ENCODE data around the gene GZMB.
A peak's percentile ranks its signal among the peaks of the same experiment; 100 is the strongest.
"Not testable (repeated sequence)": the region's sequence is repeated elsewhere in the genome, so short reads cannot be mapped to it uniquely, and the experiment has no call there.

The GZMB gene

DNA sequence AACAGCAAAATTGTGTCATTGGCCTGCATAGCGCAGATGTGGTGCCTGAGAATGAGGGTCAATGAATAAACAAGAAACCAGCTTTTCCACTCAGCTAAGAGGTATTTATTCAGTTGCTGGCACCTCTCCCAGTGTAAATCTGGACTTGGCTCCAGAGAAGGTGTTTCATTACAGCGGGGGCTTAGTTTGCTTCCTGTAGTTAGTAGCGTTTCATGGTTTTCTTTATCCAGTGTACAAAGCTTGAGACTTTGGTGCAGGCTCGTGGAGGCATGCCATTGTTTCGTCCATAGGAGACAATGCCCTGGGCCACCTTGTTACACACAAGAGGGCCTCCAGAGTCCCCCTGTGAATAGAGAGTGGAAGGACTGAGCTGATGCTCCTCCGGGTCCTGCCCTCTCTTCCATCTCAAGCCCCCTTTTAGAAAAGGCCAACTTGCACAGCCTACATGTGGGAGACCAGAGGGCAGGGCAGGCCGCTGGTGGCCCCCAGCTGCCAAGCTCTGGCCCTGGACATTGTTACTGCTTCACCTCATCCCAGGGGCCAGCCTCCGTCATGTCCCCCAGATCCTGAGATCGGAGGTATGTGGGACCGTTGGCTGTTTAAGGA is 3.0 kb downstream of the GZMB start:
- DNase-seq: no peak

DNA sequence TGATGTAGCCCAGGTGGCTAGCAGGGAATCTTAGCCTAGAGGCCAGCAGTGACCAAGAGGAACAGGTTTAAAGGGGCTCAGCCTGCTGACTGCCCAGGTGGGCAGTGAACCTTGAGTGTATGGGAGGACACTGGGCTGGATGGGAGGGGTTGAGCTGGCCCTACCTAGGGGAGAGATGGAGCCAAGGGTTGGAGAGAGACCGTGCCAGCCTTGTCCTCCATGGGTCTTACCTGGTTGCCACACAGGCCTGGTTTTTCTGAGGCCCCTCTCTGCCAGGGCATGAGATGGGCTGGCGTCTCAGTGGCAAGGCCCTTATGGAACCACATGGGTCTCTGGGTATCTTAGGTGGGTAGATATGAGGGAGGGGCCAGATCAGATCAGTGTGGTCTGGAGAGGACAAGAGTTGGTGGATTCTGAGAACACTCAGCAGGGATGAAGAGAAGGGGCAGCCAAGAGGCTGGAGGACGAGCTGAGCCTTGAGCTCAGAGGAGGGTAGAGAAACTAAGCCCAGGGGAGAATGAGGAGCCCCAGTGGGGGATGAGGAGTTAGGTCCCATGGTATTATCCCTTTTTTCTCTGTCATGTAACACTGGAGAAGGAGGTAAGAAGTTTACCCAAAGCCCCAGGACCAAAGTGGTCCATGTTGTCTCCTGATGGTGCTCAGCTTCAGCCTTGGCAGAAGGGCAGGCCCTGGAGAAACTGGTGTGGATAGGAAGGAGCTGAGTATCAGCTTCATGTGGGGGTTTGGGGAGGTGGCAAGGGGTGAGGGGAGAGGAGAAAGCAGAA is 3.7 kb downstream of the GZMB start:
- no peak for DNase-seq

DNA sequence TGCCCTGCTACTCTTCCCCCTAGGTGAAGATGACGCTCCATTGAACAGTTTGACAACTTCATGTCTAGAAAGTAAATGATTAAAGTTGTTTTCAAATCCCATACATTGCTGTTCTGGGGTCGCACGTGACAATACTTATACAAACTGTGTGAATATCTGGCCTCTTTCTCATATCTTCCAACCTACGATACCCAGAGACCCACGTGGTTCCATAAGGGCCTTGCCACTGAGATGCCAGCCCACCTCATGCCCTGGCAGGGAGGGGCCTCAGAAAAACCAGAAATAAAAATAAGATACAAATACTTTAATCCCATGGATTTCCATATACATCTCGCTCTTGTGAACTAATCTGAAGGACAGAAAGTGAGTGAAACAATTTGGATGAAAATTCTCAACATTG is 4.5 kb downstream of the GZMB start:
- no peak for DNase-seq

DNA sequence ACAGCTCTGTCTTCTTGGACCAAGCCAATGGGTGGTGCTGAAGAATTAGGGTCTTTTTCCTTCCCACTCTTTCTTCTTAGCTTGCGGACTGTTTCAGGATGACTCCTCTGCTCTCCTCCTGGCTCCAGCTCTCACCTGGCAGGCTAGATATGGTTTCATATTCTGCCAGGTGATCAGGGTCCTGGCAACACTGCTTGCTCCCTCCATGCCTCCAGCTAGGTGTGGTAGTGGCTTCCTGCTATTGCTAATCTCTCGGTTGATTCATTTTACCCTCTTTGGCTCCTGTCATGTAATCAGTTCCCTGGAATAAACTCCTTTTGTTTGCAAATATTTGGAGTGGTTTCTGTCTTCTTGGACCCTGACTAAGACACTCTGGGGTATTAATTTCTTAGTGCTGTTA is 20.2 kb downstream of the GZMB start:
- no peak for DNase-seq

DNA sequence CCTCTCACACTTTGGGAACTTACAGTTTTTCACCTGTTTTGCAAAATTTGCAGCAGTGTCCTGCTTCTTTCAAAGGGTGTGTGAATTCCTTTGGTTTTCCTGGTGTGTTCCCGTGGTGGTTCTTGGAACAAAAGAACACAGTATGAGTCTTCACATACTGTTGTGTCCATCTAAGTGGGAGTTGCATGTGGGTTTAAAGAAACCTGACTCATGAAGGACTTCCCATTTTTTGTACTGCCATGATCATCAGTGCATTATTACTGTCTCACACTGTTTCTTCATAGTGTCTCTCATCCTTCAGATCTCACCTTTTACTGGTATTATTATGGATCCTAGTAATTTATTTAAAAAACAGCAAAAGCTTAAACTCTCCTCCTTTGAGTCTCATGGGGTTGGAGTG is 20.7 kb downstream of the GZMB start:
- DNase-seq: no peak

DNA sequence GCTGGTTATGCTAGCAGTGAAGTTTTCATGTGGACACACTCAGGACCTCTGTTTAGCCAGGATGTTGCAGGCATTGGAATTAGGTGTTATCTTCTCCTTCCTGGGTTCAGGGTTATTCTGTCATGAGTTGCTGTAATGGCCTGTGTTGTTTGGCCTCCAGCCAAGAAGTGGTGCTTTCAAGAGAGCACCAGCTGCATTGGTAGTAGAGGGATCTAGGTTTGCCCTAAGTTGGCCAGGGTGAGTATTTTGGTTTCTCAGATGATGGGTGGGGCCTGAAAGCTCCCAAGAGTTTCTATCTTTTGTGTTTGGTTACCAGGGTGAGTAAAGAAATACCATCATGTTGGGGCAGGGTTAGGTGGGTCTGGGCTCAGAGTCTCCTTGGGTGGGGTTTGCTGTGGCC is 21.8 kb downstream of the GZMB start:
- no peak for DNase-seq

DNA sequence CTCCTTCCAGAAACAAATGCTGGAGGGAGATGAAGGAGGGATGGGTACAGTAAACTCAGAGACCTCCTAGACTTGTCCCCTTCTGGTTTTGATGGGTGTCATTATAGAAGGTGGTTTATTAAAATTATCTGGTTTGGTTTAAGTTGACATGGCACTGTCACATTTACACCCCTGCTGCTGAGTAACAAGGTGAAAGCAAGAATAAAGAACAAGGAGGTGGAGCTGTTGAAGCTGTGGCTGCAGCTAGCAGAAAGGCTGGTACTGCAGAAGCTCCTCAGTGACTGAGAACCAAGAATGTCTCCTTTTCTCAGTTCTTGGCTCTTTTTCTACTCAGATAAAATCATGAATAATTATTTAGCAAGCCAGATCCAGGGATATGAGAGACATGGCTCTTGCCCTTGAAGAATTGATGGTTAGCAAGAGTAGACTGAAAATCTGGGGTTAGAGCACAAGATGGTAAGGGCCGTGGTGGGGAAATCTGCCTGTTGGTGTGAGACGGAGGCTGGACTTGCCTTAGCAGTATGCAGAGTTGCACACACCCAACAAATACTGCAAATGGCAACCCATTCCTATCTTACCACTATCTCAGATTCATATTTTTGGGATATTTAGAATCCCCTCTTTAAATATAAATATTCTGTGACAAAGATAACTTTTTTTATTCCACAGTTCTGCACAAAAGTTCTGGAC is 24.2 kb downstream of the GZMB start, which contains the start of gene GZMH:
Gene GZMH, minus strand, starts transcription at position 31 of the 690 bp plus-strand sequence. CDS start 72 bp downstream, outside the sequence.
- DNase-seq: no peak

DNA sequence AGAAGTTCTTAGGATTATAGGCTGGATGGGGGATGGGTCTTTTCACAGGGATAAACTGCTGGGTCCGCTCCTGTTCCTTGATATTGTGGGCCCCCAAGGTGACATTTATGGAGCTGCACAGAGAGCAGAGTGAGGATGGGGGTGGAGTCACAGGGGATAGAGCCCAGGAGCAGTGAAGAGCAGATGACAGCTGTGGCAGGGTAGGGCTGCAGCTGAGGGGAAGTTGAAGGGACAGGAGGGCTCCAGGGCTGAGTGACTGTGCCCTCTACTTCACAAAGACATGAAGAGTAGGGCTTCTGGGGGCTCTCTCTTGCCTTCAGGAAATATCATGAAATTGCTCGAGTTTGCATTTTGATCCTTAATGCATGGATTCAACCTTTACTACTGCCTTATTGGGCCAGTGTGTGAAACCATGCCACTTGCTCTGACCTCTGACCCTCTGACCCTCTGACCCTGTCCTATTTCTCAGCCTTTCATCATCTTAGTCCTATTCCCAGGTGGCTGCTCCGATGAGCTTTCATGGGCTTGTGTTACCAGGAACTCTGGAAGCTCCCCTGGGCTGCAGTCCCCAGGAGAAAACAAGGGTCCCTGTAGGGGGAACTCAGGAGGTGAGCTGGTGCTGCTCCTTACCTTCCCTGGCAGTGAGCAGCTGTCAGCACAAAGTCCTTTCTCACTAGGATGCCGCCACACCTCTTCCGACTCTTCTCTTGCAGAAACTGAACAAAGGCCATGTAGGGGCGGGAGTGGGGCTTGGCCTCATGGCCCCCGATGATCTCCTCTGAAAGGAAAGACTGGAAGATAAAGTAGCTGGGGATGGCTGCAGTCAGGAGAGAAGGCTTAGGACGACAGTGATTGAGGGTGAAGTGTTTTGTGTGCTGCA is 26.1 kb downstream of the GZMB start:
- no peak for DNase-seq

DNA sequence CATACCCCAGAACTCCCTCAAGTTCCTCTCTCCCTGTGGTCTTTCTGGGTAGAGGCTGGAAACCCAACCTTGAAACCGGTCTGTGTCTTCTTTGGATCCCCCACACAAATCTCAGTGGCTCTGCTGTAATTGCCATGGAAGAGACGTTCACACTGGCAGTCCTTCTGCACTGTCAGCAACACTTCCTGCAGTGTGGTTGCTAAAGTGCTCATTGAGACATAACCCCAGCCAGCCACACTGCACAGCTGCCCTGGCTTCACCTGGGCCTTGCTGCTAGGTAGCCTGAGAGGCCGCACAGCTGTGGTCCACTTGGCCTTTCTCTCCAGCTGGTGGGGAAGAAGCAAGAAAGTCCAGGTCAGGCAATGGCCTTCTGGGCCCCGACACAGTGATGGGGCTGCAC is 26.9 kb downstream of the GZMB start:
- DNase-seq: no peak

DNA sequence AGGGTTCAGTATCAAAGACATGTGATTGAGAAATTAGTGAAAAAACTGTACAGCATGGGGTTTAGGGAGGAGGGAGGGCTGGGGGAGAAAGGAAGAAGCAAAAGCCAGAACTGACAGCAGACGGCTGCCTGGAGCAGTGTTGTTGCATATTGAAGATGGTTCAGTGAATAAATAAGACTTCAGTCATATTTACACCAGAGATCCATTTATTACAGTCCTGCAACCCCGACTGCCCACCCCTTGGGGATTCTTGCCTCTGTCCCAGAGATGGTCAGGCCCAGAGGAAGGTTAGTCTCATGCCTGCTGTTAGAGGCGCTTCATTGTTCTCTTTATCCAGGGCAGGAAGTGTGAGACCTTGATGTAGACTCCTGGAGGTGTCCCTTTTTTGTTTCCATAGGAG is 27.7 kb downstream of the GZMB start:
- no peak for DNase-seq

DNA sequence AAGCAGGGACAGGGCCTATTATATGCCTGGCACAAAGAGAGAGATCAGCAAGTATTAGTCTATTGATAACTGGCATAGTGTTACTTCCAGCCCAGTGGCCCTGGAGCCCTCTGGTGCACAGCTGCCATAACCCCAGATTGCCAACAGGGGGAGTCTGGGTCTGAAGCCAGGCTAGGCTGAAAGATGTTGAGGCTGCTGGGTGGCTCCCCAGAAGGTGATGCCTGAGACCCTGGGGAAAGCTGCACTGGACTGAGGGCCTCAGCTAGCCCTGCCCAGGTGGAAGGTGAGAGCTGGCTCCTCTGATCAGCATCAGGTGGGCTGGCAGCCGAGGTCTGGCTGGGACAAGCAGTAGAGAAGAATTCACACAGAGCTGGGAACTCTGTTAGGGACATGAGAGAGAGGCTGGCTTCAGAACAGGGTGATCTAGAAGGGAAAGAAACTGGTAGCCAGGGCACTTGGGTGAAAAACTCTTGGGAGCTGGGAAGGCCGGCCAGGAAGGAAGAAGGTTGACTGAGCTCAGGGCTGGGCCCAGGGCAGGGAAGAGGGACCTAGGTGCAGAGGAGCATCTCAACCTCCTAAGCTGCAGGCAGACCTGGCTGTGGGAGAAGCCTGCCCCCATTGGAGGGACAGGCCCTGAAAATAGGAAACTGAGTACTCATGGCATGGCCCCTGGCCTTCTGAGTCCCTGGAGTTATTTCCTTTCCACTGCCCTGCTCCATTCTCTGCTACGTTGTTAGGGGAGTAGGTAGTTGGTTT is 28.4 kb downstream of the GZMB start:
- DNase-seq: peak; percentile 61

DNA sequence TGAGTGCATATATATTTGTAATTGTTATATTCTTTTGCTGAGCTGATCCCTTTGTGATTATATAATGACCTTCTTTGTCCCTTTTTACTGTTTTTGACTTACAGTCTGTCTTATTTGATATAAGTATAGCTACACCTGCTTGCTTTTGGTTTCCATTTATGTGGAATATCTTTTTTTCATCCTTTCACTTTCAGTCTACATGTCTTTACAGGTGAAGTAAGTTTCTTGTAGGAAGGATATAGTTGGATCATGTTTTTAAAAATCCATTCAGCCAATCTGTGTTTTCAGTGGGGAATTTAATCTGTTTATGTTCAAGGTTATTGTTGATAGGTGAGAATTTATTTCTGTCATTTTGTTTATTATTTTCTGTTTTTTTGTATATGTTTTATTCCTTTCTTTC is 36.6 kb downstream of the GZMB start:
- DNase-seq: no peak

DNA sequence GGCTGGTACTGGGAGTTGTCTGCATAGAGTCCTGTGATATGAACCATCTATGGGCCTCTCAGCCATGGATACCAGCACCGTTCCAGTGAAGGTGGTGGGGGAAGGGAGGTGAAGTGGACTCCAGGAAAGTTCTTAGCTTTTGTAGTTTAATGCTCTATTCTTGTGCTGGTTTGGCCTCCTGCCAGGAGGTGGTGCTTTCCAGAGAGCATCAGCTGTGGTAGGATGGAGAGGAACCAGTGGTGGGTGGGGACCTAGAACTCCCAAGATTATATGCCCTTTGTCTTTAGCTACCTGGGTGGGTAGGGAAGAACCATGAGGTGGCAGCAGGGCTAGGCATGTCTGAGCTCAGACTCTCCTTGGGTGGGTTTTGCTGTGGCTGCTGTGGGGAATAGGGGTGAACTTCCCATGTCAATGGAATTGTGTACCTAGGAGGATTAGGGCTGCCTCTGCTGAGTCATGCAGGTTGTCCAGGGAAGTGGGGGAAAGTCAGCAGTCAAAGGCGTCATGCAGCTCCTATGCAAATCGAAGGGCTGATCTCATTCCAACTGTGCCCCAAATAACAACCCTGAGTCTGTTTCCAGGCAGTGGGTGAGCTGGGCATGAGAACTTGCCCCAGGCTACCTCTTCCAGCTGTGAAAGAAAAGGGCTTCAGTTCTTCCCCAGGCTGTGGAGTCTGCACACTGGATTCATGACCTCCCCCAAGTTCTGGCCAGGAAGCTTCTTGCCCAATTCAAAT is 38.7 kb downstream of the GZMB start:
- DNase-seq: no peak

DNA sequence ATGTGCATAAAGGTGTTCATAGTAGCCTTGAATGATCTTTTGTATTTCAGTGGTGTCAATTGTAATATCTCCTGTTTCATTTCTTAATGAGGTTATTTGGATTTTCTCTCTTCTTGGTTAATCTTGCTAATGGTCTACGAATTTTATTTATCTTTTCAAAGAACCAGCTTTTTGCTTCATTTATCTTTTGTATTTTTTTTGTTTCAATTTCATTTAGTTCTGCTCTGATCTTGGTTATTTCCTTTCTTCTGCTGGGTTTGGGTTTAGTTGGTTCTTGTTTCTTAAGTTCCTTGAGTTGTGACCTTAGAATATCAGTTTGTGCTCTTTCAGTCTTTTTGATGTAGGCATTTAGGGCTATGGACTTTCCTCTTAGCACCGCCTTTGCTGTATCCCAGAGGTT is 43.0 kb downstream of the GZMB start:
- DNase-seq: not testable (repeated sequence)

DNA sequence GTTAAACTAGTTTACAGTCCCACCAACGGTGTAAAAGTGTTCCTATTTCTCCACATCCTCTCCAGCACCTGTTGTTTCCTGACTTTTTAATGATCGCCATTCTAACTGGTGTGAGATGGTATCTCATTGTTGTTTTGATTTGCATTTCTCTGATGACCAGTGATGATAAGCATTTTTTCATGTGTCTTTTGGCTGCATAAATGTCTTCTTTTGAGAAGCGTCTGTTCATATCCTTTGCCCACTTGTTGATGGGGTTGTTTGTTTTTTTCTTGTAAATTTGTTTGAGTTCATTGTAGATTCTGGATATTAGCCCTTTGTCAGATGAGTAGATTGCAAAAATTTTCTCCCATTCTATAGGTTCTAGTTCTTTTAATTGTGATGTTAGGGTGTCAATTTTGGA is 49.6 kb downstream of the GZMB start:
- not testable (repeated sequence) for DNase-seq

All from activated CD4-positive, CD25-positive, alpha-beta regulatory T cell treated with anti-CD3 and anti-CD28 coated beads, Interleukin-2, amount 50 U/mL, for 72 hours (primary cell).